GM10248 (cell line): ENCODE data around the gene MYH3.

Experiments
- CTCF ChIA-PET: fragments of 300-600 bp; sonication (Branson Sonifier 250); formaldehyde crosslinking; extraction: SDS; loops from one replicate; lab custom pipeline; 2021; ENCODE audit warnings: antibody characterized with exemption; lab: Yijun Ruan, JAX
- POLR2A ChIA-PET: fragments of 350-650 bp; sonication (Branson Sonifier 250); formaldehyde crosslinking; extraction: SDS; loops from one replicate; lab custom pipeline; 2020; ENCODE audit warnings: antibody characterized with exemption; lab: Yijun Ruan, JAX
- DNase-seq: peaks from one replicate; pipeline ENCODE4 v3.0.0; 2012; ENCODE audit errors: extremely low spot score
- CTCF ChIP-seq: IDR thresholded peaks from 2 replicates; pipeline ENCODE4 v1.5.1; 2012; ENCODE audit warnings: mild to moderate bottlenecking, low read depth; ENCODE audit errors: extremely low read depth, missing control alignments, control extremely low read depth

MYH3 gene

DNA sequence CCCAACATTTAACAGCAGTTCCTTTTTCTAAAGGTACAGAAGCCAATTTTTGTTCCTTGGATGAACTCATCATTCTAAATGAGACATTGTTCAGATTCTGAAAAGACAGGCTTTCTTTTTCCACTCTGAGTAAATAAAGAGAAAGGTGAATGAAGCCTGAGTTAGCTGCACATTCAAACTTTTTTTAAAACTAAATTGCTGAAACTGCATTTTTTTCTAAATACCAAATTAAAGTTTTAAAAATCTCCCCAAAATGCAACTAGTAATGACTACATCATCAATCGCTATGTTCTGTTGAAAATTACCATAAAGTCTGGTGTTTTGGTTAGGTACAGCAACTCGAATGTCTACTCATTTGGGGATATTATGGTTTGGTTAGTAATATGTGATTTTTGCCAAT lies 30.4 kb upstream of the MYH3 start:
- CTCF ChIA-PET, result interaction anchor here (8.0 kb wide), 1 partner anchor 41 kb away, joined by 42 read pairs; no protein-coding TSS in a partner anchor
- POLR2A ChIA-PET, result no interaction called here
- no peak for DNase-seq
- TF ChIP-seq CTCF, result no peak

GRCh38 chr17:10683853-10684252 lies 26.7 kb upstream of the MYH3 start:
- TF ChIP-seq CTCF, result peak; percentile 41
- ChIA-PET CTCF (interaction anchor here (0.8 to 8.0 kb wide), 14 partner anchors 10 to 69 kb away, joined by 3 to 42 read pairs (median 4); no protein-coding TSS in a partner anchor), POLR2A (no interaction called here)
- no peak for DNase-seq

- DNase-seq, result no peak
- POLR2A ChIA-PET, result no interaction called here
- no peak for TF ChIP-seq CTCF
- CTCF ChIA-PET, result interaction anchor here (1.2 to 8.0 kb wide), 3 partner anchors 21 to 55 kb away, joined by 3 to 42 read pairs (median 6); no protein-coding TSS in a partner anchor
Measured at GRCh38 chr17:10681866-10682446, 24.8 kb upstream of the MYH3 start.

- CTCF ChIA-PET, result interaction anchor here (0.8 to 3.9 kb wide), 3 partner anchors 10 to 57 kb away, joined by 4 to 15 read pairs (median 13); no protein-coding TSS in a partner anchor
- no peak for DNase-seq
- TF ChIP-seq CTCF, result no peak
- POLR2A ChIA-PET, result no interaction called here
Measured at GRCh38 chr17:10674704-10675103, 17.6 kb upstream of the MYH3 start.

- POLR2A ChIA-PET, result no interaction called here
- DNase-seq, result no peak
- CTCF ChIA-PET, result interaction anchor here (1.5 to 3.9 kb wide), 3 partner anchors 11 to 28 kb away, joined by 3 to 15 read pairs (median 13); no protein-coding TSS in a partner anchor
- no peak for TF ChIP-seq CTCF
Measured at GRCh38 chr17:10673312-10673711, 16.2 kb upstream of the MYH3 start.

DNA sequence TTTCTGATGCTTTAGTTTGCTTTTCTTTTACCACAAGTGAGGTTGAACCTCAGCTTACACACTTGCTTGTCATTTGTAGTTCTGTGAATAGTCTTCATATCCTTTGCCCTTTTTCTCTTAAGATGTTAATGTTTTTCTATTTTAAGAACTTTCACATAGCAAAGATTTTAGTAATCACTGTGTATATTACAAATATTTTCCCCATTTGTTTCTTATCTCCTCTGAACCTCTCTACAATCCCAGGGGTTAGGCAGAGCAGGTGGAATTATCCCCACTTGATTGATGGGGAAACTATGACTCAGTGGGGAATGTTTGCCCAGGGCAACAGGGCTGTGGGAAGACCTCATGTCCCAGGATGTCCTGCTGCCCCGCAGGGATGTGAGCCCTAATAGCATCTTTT lies 11.7 kb upstream of the MYH3 start:
- TF ChIP-seq CTCF, result no peak
- ChIA-PET CTCF (no interaction called here), POLR2A (no interaction called here)
- no peak for DNase-seq
